Measurements from ENCODE around the gene CAPSL. TPM values are rescaled to one million over a fixed set of nuclear protein-coding genes. Genes with fewer than 3 reads are reported as not detected.

The CAPSL gene
- total RNA-seq, 1 experiment from 2014 or later: not detected

DNA sequence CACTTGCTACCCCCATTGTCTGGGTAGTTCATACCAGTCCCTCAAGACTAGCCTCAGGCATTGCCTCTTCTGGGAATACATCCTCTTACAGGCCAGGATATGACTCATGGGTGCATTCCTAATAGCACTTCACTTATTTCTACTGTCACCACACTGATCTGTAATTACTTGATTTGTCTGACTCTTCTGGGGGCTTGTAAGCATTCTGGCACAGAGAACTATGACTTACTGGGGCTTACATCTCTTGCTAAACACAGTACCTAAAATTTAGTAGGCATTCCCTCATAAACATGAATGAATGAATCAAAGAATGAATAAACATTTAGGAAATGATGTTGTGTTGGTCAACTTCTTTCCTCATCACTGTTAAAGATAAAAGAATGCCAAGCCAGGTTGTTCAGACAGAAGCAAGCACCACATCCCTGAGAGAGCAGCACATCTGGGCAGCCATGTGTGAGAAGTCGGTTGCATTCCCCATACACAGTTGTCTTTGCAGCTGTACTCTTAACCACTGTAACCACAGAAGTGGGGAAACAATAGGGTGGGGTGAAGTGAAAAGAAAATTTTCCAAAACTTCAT lies 54.1 kb downstream of the CAPSL start:
- no TSS peak for BruUV-seq (replicated peaks)
- POLR2A ChIA-PET (ENCODE audit: low non-redundant PET): no interaction called here
- peak; percentile 93 for DNase-seq (ENCODE audit: low spot score)

DNA sequence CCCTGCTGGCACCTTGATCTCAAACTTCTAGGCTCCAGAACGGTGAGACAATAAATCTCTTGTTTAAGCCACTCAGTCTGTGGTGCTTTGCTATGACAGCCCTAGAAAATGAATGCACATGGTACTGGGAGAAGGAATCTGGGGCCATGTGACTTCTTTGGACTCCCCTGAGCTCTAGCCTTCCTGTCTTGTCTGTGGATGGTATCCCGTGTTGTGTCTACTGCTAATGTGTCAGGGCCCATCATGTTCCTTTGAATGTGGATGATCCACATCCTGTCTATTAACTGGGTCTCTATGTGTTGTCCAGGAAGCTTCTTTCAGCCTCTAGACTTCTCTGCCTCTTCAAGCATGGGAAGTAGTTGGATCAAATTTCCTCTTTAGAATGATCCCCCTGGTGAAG lies 56.7 kb downstream of the CAPSL start:
- ChIA-PET POLR2A (ENCODE audit: low non-redundant PET) (no interaction called here), CTCF (no interaction called here)
- Histone ChIP-seq H3K36me3 (ENCODE audit: insufficient read depth, low read length, poor library complexity, severe bottlenecking) (no peaks in the 10 kb centered on the region), H3K9me3 (ENCODE audit: low read depth, low read length, poor library complexity, severe bottlenecking) (no peaks in the 10 kb centered on the region), H3K4me3 (ENCODE audit: low read depth, low read length, poor library complexity, severe bottlenecking) (no peak overlapping the region), H3K4me1 (ENCODE audit: insufficient read depth, low read length, poor library complexity, severe bottlenecking) (peaks cover 20% of the 10 kb centered on the region), H3K27me3 (replicated peaks; ENCODE audit: insufficient read depth, low read depth, low read length, poor library complexity) (no peaks in the 10 kb centered on the region), H3K27ac (ENCODE audit: low read depth, low read length, poor library complexity, severe bottlenecking) (no peak overlapping the region)
- no TSS peak for BruUV-seq (replicated peaks)
- intact Hi-C loops (cut with micrococcal nuclease; ENCODE audit: unreplicated experiment): no loop called here
- DNase-seq (ENCODE audit: low spot score): no peak
- TF ChIP-seq, protein P1, sequence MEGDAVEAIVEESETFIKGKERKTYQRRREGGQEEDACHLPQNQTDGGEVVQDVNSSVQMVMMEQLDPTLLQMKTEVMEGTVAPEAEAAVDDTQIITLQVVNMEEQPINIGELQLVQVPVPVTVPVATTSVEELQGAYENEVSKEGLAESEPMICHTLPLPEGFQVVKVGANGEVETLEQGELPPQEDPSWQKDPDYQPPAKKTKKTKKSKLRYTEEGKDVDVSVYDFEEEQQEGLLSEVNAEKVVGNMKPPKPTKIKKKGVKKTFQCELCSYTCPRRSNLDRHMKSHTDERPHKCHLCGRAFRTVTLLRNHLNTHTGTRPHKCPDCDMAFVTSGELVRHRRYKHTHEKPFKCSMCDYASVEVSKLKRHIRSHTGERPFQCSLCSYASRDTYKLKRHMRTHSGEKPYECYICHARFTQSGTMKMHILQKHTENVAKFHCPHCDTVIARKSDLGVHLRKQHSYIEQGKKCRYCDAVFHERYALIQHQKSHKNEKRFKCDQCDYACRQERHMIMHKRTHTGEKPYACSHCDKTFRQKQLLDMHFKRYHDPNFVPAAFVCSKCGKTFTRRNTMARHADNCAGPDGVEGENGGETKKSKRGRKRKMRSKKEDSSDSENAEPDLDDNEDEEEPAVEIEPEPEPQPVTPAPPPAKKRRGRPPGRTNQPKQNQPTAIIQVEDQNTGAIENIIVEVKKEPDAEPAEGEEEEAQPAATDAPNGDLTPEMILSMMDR (conservative IDR thresholded peaks at IDR 0.05; ENCODE audit: low read depth, low read length): no peak
- no peak for TF ChIP-seq EZH2 (IDR thresholded peaks at IDR 0.05; ENCODE audit: borderline replicate concordance, low read depth, low read length, poor library complexity, severe bottlenecking)

More for the DNA sequence above, 54.1 kb downstream of the CAPSL start:
- Histone ChIP-seq H3K9me3 (ENCODE audit: low read depth, low read length, poor library complexity, severe bottlenecking) (no peaks in the 10 kb centered on the region), H3K4me3 (ENCODE audit: low read depth, low read length, poor library complexity, severe bottlenecking) (no peak overlapping the region), H3K27me3 (replicated peaks; ENCODE audit: insufficient read depth, low read depth, low read length, poor library complexity) (no peaks in the 10 kb centered on the region), H3K27ac (ENCODE audit: low read depth, low read length, poor library complexity, severe bottlenecking) (no peak overlapping the region), H3K36me3 (ENCODE audit: insufficient read depth, low read length, poor library complexity, severe bottlenecking) (no peaks in the 10 kb centered on the region), H3K4me1 (ENCODE audit: insufficient read depth, low read length, poor library complexity, severe bottlenecking) (peaks cover 20% of the 10 kb centered on the region)
- intact Hi-C loops (cut with micrococcal nuclease; ENCODE audit: unreplicated experiment): no loop called here
- CTCF ChIA-PET: no interaction called here
- TF ChIP-seq EZH2 (IDR thresholded peaks at IDR 0.05; ENCODE audit: borderline replicate concordance, low read depth, low read length, poor library complexity, severe bottlenecking): no peak
- TF ChIP-seq, protein P1 (conservative IDR thresholded peaks at IDR 0.05; ENCODE audit: low read depth, low read length): no peak

DNA sequence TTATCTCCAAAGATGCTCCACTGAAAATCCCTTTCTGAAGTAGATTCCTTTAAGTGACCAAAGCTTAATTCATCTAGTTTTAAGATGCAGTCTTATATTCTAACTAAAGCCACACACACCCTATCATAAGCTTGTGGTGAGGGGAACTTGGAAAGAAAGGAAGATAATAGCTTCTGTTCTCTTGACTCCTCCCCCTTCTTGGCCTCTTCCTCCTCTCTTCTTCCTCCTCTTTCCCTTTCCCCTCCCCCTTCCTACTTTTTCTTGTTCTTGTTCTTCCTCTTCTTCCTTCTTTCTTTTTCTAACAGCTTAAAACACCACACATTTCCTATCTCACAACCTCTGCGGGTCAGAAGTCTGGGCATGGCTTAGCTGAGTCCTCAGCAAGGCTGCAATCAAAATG lies 58.3 kb downstream of the CAPSL start:
- H3K9me3 ChIP-seq (ENCODE audit: low read depth, low read length, poor library complexity, severe bottlenecking): no peaks in the 10 kb centered on the region
- intact Hi-C loops (cut with micrococcal nuclease; ENCODE audit: unreplicated experiment): no loop called here
- no peak for DNase-seq (ENCODE audit: low spot score)
- CTCF ChIA-PET: interaction anchor here (0.6 kb wide), 1 partner anchor 45 kb away, joined by 6 read pairs; no protein-coding TSS in a partner anchor
- POLR2A ChIA-PET (ENCODE audit: low non-redundant PET): no interaction called here
- no TSS peak for BruUV-seq (replicated peaks)
- no peak for TF ChIP-seq EZH2 (IDR thresholded peaks at IDR 0.05; ENCODE audit: borderline replicate concordance, low read depth, low read length, poor library complexity, severe bottlenecking)
- TF ChIP-seq, protein P1 (conservative IDR thresholded peaks at IDR 0.05; ENCODE audit: low read depth, low read length): no peak
- H3K4me1 ChIP-seq (ENCODE audit: insufficient read depth, low read length, poor library complexity, severe bottlenecking): peaks cover 17% of the 10 kb centered on the region
- H3K27ac ChIP-seq (ENCODE audit: low read depth, low read length, poor library complexity, severe bottlenecking): no peak overlapping the region
- no peaks in the 10 kb centered on the region for H3K36me3 ChIP-seq (ENCODE audit: insufficient read depth, low read length, poor library complexity, severe bottlenecking)
- H3K27me3 ChIP-seq (replicated peaks; ENCODE audit: insufficient read depth, low read depth, low read length, poor library complexity): no peaks in the 10 kb centered on the region
- no peak overlapping the region for H3K4me3 ChIP-seq (ENCODE audit: low read depth, low read length, poor library complexity, severe bottlenecking)

Measured in A673 (cell line).